ENCODE results near the gene SRD5A1. TPM values are rescaled to one million over a fixed set of nuclear protein-coding genes. Genes with fewer than 3 reads are reported as not detected.

The SRD5A1 gene, protein sequence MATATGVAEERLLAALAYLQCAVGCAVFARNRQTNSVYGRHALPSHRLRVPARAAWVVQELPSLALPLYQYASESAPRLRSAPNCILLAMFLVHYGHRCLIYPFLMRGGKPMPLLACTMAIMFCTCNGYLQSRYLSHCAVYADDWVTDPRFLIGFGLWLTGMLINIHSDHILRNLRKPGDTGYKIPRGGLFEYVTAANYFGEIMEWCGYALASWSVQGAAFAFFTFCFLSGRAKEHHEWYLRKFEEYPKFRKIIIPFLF
- polyA plus RNA-seq (ENCODE audit: insufficient read length in 4 of 4) = 10 to 100 TPM; 11.2 to 13.1 (median 12.8) TPM

DNA sequence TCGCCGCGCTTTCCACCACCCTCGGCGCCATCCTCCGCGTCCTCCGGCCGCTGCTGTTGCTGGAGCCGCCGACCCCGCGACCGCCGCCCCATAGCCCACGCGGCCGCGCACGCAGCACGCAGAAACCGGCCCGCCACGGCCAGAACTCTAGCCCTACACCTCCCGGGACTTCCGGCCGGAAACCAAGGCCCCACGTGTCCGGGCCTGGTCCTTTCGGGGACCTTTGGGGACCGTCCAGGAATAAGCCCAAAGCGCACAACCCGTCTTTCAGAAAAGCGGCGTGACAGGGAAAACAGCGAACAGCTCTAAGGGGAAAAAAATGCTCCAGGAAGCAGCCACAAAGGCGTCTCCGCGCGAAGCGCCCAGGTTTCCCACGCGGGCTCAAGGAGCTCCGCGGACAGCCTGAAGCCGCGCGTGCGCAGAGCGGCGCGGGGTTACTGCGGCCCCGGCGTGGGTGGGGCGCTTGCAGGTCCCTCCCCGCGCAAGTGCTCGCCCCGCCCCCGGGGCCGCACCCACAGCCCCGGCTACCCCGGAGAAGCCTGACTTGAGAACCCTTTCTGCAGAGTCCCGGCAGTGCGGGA is at the start of gene SRD5A1, which contains the start of gene NSUN2:
Gene SRD5A1 (plus strand): TSS at position 553 of the 581 bp plus-strand sequence. CDS start 137 bp downstream, outside the sequence.
Gene NSUN2 (minus strand): TSS at position 157 of the 581 bp plus-strand sequence. CDS start 65 bp downstream, at position 92.
- DNase-seq (ENCODE audit: low read depth in 4 of 4, low spot score in 3 of 4) = peak; percentile 82 to 95 (median 85)

DNA sequence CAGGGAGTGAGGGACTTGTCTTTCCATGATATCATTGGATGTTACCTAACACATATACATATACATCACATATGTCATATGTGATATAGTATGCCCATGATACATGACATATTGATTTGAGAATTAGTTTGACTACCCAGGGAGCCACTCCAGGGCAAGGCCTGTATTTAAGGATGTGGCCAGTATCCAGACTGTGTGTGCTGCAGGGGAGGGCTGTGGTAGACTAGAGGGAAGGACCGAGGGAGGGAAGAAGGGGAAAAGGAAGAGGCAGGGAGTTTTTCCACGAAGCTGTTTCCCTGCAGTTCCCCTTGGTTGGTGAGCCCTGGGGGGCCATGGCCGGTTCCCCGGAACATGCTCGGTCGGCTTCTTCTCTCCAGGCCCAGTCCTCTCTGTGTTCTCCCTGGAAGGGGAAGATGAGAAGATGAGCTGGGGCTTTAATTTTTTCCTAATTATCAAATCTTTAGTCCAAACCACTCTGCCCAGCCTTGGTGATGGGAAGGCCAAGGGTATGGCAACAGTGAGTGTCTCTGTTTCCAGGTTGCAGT is 49.1 kb upstream of the SRD5A1 start:
- no peak for DNase-seq (ENCODE audit: low read depth in 4 of 4, low spot score in 3 of 4)

DNA sequence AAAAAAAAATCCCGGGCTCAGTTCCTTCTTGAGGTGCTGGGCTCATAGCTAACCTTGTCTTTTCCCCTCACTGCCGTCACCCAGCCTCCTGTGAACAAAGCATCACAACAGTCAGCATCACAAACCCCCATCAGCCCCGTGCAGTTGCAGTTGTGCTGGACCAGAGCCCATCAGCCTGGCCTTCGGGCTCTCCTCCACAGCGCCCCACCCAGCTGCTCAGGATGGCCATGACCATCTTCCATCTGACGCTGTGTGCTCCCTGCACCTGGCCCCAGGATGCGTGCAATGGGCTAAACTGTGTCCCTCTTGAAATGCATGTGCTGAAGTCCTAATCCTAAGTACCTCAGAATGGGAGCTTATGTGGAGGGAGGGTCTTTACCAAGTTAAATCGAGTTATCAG is 48.5 kb upstream of the SRD5A1 start:
- no peak for DNase-seq (ENCODE audit: low read depth in 4 of 4, low spot score in 3 of 4)

DNA sequence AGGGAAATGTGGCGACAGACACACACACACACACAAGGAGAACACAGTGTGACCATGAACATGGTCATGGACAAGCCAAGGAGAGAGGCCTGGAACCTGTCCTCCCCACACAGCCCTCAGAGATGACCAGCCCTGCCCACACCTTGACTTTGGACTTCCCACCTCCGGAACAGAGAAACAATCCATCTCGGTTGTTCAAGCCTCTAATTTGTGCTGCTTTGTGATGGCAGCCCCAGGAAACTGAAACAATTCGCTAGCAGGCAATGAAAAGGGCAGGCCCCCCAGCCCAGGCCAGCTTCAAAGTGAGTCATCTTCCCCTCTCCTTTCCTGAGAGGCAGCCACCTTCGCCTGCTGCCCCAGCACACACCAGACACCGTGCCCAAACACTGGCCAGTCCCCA is 48.1 kb upstream of the SRD5A1 start:
- DNase-seq (ENCODE audit: low read depth in 4 of 4, low spot score in 3 of 4) = no peak

DNA sequence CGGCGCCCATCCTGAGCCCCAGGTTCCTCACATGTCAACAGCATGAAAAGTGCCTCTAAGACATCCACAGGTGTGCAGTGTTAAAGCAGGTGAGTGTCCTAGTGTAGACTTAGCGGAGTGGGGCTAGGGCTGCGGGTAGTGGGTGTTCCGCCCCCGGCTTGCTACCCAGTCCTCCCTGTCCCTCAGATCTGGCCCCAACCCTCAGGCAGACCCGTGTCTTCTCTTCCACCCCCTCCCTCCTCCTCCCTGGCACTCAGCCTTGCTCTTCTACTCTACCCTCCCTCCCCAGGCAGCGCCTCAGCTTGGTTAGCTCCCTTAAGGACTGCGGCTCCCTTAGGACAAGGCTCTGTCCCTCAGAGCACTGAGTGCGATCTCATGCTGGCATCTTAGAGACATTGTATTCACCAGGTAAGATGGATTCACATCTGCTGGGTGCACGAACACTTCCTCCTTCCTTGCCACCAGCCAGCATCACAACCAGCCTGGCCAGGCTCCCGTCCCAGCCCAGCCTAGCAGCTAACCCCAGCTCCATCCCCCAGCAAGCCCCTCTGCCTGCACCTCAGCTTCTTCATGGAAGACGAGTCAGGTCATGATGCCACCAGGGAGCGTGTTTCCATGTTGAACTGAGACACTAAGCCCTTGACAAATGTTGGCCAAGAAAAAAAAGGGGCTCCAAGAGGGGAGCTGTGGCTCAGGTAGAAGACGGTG is 47.1 kb upstream of the SRD5A1 start:
- no peak for DNase-seq (ENCODE audit: low read depth in 4 of 4, low spot score in 3 of 4)

DNA sequence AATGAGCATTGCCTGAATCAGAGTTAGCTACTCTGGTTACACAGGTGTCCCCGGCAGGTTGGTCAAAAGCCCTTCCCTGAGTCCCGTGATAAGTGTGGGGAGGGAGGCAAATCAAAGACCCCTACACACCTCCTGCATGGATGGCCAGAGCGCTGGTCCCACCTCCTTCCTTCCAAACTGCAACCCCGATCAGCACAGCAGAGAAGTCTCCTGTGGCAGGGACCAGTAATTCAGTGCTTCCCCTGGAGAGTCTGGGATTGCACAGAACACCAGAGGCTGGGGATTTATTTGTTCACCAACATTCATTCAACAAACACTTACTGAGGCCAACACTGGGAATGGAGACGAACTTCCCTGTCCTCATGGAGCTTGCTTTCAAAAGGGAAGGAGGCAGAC is 46.6 kb upstream of the SRD5A1 start:
- DNase-seq (ENCODE audit: low read depth in 4 of 4, low spot score in 3 of 4) = no peak

DNA sequence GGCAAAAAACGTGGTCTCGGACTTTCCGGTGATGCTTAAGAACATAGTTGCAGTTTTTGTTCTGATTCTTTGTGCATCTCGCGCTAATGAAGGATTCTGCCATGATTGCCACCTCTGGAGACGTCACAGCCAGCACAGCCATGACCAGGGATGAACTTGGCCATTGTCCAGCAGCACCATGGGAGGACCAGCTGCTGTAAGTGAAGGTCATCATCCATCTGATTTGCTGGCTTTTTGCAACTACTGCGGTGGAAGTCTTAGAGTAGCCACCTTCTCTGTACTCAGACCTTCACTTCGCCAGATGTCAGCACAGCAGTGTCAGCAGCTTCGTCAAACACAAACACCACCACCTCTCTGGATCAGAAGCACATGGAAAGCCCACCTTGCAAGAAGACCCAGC is 46.1 kb upstream of the SRD5A1 start:
- DNase-seq (ENCODE audit: low read depth in 4 of 4, low spot score in 3 of 4) = no peak

DNA sequence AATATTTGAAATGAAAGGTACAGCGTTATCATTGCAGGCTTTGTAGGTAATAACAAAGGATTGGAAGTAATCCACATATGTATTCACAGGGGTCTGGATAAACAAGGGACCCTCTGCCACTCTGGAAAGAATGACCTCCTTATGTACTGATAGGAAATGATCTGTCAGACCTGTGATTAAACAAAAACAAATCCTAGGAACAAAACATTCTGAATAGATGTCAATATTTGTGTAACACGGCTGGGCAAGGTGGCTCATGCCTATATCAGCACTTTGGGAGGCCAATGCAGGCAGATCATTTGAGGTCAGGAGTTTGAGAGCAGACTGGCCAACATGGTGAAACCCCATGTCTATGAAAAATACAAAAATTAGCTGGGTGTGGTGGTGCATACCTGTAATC is 42.7 kb upstream of the SRD5A1 start:
- DNase-seq (ENCODE audit: low read depth in 4 of 4, low spot score in 3 of 4) = no peak

DNA sequence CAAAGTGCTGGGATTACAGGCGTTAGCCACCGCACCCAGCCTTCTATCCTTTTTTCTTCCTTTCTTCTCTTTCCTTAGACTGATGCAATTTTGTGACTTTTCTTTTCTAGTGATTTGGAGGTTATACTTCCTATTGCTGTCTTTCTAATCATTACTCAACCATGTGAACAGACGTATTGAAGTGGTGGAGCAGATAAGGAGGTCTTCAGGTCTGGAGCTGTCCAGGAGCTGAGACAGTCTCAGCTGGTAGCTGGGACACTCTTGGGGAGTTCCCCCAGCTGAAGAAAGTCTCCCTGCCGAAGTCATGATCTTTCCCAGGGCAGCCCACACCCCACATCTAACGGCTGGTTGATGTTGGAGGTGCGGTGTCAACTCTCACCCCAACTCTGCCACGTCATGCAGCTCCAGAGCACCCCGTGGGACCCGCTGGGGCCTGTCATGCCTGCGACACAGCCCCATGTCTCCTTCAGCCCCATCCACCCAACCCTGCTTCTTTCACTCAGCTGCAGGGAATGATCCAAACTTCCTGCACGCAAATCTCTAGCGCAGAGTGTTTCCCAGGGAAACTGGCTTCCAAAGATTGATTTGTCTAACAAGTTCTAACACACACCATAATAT is 41.5 kb upstream of the SRD5A1 start:
- no peak for DNase-seq (ENCODE audit: low read depth in 4 of 4, low spot score in 3 of 4)

DNA sequence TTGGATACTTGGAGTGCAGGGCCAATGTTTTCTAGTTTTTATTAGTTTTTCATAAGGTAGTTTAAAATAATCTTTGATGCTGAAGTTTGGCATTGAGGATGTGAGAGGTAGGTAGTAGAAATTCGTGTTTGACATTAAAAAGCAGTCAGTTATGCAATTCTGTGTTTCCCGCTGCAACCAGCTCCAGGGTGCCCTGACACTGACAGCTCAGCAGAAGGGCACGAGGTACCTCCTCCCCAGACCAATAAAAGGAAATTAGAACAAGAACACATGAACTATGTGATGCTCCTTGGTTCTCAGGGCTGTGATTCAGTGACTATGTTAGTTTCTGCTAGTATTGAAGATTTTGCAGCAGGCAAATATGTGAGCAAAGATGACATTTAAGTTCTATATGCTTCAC is 40.6 kb upstream of the SRD5A1 start:
- DNase-seq (ENCODE audit: low read depth in 4 of 4, low spot score in 3 of 4) = no peak

DNA sequence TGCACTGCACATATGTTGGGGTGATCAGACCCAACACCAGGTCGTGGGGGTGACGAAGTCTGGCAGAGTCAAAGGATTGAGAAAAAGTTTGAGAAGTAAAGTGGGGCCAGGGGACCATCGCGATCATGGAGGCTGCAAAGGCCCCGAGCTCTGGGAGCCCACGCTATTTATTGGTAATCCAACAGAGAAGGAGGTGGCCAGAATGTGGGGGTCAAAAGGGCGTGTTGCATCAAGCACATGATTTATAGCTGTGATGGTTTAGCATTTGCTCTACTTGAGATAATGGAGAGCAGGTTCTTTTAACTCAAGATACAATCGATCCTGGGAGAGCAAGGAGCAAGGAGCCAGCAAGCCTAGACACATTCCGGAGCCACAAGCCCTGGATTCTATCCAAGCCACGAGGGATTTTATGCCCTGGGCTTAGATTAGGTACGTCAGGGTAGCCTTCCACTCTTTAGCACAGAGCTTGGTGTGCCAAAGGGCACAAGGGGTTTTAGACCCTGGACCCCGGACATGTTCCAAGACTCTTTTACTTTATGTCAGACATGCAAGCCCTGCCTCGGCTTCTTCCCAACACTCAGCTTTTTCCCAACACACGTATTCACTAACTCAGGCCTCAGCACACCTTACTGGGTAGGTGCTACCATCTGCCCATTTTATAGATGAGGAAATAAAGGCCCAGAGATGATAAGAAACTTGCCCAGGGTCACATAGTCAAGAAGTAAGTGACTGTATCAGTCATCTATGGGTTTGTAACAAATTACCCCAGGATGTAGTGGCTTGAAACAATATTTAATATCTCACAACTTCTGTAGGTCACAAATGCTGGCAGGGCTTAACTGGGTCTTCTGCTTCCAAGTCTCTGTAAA is 39.9 kb upstream of the SRD5A1 start:
- no peak for DNase-seq (ENCODE audit: low read depth in 4 of 4, low spot score in 3 of 4)

DNA sequence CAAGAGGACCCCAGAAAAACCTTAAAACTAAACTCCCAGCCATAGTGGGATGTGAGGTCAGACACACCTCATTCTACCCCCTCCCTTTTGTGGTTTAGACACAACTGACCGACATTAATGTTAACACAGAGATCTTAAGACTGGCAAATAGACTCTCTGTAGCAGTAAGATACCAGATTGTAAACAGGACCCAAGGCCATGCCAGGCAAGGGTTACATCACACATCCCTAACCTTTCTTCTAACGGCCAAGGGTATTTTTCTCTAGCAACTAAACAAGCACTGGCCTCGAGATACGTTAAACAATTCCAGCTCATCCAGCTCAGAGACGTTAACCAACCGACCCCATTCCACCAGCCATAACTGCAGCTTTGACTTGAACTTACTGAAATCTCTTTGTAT is 39.2 kb upstream of the SRD5A1 start:
- no peak for DNase-seq (ENCODE audit: low read depth in 4 of 4, low spot score in 3 of 4)

DNA sequence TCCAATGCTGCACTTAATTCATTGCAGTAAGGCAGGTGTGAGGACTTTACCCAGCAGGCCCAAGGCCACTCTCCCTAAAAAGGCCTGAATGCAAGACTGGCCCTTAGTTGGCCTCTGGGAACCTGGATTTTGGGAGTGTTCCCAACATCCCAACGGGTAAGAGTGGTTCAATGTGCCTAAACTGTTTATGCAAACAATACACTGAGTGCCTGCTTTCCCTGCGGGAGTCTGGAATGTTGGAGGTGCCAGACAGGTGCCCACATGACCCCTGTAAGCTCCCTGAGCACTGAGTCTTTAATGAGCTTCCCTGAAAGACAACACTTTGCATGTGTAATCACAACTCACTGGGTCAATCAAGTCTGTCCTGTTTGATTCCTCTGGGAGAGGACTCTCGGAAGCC is 37.8 kb upstream of the SRD5A1 start:
- no peak for DNase-seq (ENCODE audit: low read depth in 4 of 4, low spot score in 3 of 4)

DNA sequence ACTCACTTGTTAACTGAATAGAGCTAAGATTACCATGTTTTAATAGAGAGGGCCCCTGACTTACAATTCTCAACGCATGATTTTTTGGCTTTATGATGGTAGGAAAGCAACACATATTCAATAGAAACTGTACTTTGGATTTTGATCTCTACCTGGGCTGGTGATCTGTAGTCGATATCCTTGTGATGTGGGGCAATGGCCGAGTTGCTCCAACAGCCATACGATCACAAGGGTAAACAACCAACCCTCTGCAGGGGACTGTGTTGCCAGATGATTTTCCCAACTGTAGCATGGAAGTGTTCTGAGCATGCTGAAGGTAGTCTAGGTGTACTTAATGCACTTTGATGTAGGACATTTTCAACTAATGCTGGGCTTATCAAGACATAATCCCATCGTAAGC is 36.9 kb upstream of the SRD5A1 start:
- DNase-seq (ENCODE audit: low read depth in 4 of 4, low spot score in 3 of 4) = no peak

DNA sequence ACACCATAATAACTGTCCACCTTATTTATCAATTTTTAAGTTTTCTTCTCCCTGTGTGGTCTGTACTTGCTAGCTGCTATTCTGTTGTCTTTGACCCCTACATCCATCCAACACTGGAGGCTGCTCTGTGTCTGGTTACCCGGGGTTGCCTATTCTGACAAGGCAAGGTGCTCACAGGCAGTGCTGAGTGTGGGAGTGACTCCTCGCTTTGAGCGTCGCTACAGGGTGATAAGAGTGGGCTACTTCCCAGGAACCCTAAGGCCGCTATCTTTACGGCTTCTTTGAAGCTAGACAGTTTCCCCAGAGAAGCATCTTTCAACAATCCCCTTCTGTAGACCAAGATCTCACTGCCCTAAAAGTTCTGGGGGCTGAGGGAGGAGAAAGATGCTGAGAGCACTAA is 35.7 kb upstream of the SRD5A1 start:
- no peak for DNase-seq (ENCODE audit: low read depth in 4 of 4, low spot score in 3 of 4)

DNA sequence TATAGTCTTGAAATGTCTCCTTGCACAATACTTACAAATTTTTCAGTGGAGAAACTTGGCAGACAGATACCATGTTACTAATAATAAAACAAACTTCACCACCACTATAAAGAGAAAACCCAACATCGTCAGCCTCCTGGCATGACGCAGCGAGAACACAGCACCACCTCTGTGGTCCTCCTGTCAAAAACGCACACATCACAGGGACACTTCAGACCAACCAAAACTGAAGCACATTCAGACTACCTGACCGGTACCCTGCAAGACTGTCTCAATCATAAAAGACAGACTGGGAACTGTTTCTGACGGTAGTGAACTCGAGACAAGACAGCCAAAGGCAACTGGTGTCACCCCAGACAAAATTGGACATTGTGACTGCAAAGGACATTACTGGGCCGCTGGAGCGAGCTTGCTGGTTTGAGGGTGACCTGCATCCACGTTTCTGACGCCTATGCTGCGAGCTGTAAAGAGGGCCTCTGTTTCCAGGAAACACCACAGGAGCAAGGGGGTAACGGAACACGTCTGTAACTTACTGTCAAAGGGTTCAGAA is 34.8 kb upstream of the SRD5A1 start:
- DNase-seq (ENCODE audit: low read depth in 4 of 4, low spot score in 3 of 4) = no peak

DNA sequence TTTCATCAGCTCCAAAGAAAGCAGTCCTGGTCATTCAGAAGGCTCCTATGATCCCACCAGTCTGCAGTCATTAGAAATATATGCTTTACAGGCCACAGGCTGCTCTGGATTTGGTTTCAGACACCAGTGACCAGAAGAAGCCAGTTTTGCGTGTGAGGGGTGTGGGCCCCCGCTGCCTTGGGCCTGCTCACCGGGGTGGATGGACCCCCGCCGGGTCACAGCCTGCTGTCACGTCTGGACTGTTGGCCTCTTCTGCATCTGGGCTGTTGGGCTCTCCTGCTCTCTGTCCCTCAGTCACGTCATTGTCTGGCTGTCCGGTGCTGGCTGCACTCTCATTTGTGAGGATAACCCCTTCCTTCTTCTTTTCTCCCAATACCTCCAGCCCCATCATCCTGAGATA is 33.5 kb upstream of the SRD5A1 start:
- no peak for DNase-seq (ENCODE audit: low read depth in 4 of 4, low spot score in 3 of 4)

DNA sequence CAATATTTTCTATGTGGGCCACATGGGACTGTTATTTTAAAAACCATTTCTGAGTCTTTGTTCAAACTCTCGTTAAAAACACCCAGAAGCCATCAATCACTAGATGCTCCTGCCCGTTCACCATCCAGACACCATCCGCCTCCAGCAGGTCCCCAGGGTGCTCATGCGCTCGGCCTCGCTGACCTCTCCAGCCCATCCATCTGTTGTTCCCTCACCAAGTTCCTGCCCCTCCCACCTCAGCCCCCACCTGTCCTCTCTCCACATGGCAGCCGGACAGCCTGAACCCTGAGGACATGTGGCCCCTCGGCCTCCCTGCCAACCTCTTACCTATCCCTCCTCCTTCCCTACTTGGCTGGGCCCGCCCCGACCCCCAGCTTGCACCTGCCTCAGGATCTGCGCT is 32.0 kb upstream of the SRD5A1 start:
- DNase-seq (ENCODE audit: low read depth in 4 of 4, low spot score in 3 of 4) = no peak

DNA sequence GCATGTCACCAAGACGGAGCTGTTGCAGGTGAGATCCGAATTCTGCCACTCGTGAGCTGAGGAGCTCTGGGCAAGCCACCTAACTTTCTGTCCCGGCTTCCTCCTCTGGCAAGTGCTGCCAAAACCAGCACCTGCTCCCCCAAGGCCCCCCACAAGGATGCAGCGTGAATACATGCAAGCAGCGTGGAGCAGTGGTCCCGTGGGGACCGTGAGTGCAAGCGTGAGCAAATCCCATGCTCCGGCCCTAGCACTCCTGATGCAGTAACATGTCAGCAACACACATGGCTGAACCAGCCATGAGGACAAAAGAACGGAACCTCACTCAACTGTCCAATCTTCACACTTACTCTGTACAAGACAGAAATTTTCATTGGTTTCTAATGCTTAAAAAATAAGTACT is 31.4 kb upstream of the SRD5A1 start:
- DNase-seq (ENCODE audit: low read depth in 4 of 4, low spot score in 3 of 4) = no peak

DNA sequence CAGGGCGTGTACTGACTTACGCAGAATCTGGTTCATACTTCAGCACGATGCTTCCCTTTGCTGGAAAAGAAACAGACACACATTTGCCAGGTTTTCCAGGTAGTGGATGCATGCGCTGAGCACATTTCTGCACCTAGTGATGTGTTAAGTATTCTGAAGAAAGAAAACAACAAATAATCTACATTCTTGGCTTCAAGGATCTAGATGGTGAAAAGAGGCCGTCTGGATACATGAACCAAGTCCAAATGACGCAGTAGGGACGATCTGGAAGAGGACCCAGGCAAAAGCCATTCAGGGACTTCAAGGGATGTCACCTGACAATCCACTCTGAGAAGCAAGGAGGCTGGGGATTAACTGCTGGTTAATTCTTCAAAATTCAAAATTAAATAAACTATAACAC is 30.8 kb upstream of the SRD5A1 start:
- DNase-seq (ENCODE audit: low read depth in 4 of 4, low spot score in 3 of 4) = no peak
